Measurements from ENCODE around the gene PURA.
A peak's percentile ranks its signal among the peaks of the same experiment; 100 is the strongest.

Gene PURA

GRCh38 chr5:140101179-140101578, 12.7 kb upstream of the PURA start (continued):
- no peak for TF ChIP-seq ZNF837 (tag by site-specific recombination; IDR thresholded peaks at IDR 0.05)

- no peak overlapping the region for H3K27ac ChIP-seq (ENCODE audit: extremely low read depth, low read depth, low read length)
- CTCF ChIA-PET, result interaction anchor here (0.6 kb wide), 1 partner anchor 34 kb away, joined by 3 read pairs; no protein-coding TSS in a partner anchor
- no peak overlapping the region for H3K4me3 ChIP-seq (ENCODE audit: low read depth, low read length)
- H3K36me3 ChIP-seq (ENCODE audit: control insufficient read depth in 2 of 2, insufficient read depth in 1 of 2, low read length in 2 of 2), result no peaks in the 10 kb centered on the region
- H3K4me1 ChIP-seq (ENCODE audit: control insufficient read depth, insufficient read depth, low read length), result no peaks in the 10 kb centered on the region
- TF ChIP-seq ZNF146 (tag by site-specific recombination; IDR thresholded peaks at IDR 0.05) (peak; percentile 86), ZNF2 (tag by site-specific recombination; IDR thresholded peaks at IDR 0.05) (no peak), ZNF510 (tag by site-specific recombination; IDR thresholded peaks at IDR 0.05; ENCODE audit: insufficient replicate concordance) (no peak), ZNF626 (tag by site-specific recombination; IDR thresholded peaks at IDR 0.05) (no peak), ZNF223 (tag by site-specific recombination; IDR thresholded peaks at IDR 0.05) (no peak), ZBTB10 (tag by site-specific recombination; IDR thresholded peaks at IDR 0.05) (no peak)
- H3K9me3 ChIP-seq (ENCODE audit: control insufficient read depth, insufficient read depth, low read depth, low read length), result no peaks in the 10 kb centered on the region
- POLR2A ChIA-PET, result no interaction called here
Measured at GRCh38 chr5:140103154-140103553, 10.8 kb upstream of the PURA start.

GRCh38 chr5:140104100-140104499, 9.8 kb upstream of the PURA start:
- Histone ChIP-seq H3K4me1 (ENCODE audit: control insufficient read depth, insufficient read depth, low read length) (no peaks in the 10 kb centered on the region), H3K36me3 (ENCODE audit: control insufficient read depth in 2 of 2, insufficient read depth in 1 of 2, low read length in 2 of 2) (no peaks in the 10 kb centered on the region), H3K9me3 (ENCODE audit: control insufficient read depth, insufficient read depth, low read depth, low read length) (no peaks in the 10 kb centered on the region), H3K27ac (ENCODE audit: extremely low read depth, low read depth, low read length) (no peak overlapping the region), H3K4me3 (ENCODE audit: low read depth, low read length) (no peak overlapping the region)
- TF ChIP-seq GFI1B (tag by site-specific recombination; IDR thresholded peaks at IDR 0.05) (no peak), SP3 (tag by site-specific recombination; IDR thresholded peaks at IDR 0.05) (no peak), ZNF626 (tag by site-specific recombination; IDR thresholded peaks at IDR 0.05) (no peak), ZNF416 (tag by site-specific recombination; IDR thresholded peaks at IDR 0.05) (no peak), TRIM28 (IDR thresholded peaks at IDR 0.05; ENCODE audit: borderline replicate concordance, low read length) (no peak), ZIC2 (tag by site-specific recombination; IDR thresholded peaks at IDR 0.05) (no peak), ZSCAN30 (tag by site-specific recombination; IDR thresholded peaks at IDR 0.05) (no peak), ZNF449 (tag by site-specific recombination; IDR thresholded peaks at IDR 0.05) (no peak), ZNF514 (tag by site-specific recombination; IDR thresholded peaks at IDR 0.05) (no peak), OVOL3 (tag by site-specific recombination; IDR thresholded peaks at IDR 0.05) (no peak), ZNF76 (tag by site-specific recombination; IDR thresholded peaks at IDR 0.05; ENCODE audit: borderline replicate concordance, low read depth) (no peak), ZNF37A (tag by site-specific recombination; IDR thresholded peaks at IDR 0.05) (no peak)
- TF ChIP-seq, protein P1, sequence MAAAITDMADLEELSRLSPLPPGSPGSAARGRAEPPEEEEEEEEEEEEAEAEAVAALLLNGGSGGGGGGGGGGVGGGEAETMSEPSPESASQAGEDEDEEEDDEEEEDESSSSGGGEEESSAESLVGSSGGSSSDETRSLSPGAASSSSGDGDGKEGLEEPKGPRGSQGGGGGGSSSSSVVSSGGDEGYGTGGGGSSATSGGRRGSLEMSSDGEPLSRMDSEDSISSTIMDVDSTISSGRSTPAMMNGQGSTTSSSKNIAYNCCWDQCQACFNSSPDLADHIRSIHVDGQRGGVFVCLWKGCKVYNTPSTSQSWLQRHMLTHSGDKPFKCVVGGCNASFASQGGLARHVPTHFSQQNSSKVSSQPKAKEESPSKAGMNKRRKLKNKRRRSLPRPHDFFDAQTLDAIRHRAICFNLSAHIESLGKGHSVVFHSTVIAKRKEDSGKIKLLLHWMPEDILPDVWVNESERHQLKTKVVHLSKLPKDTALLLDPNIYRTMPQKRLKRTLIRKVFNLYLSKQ (tag by site-specific recombination; IDR thresholded peaks at IDR 0.05; ENCODE audit: borderline replicate concordance), result no peak
- TF ChIP-seq, protein P2, sequence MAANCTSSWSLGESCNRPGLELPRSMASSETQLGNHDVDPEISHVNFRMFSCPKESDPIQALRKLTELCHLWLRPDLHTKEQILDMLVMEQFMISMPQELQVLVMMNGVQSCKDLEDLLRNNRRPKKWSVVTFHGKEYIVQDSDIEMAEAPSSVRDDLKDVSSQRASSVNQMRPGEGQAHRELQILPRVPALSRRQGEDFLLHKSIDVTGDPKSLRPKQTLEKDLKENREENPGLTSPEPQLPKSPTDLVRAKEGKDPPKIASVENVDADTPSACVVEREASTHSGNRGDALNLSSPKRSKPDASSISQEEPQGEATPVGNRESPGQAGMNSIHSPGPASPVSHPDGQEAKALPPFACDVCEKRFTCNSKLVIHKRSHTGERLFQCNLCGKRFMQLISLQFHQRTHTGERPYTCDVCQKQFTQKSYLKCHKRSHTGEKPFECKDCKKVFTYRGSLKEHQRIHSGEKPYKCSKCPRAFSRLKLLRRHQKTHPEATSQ (tag by site-specific recombination; IDR thresholded peaks at IDR 0.05), result no peak
- POLR2A ChIA-PET, result no interaction called here
- CTCF ChIA-PET, result no interaction called here
